HG03139 (cell line): ENCODE measurements around the gene BMPER.

Experiments used
- ATAC-seq: cut with Tn5 transposase; IDR thresholded peaks from one replicate; pipeline ENCODE4 v1.9.1; 2021; ENCODE audit not compliant: unreplicated experiment

BMPER gene

DNA sequence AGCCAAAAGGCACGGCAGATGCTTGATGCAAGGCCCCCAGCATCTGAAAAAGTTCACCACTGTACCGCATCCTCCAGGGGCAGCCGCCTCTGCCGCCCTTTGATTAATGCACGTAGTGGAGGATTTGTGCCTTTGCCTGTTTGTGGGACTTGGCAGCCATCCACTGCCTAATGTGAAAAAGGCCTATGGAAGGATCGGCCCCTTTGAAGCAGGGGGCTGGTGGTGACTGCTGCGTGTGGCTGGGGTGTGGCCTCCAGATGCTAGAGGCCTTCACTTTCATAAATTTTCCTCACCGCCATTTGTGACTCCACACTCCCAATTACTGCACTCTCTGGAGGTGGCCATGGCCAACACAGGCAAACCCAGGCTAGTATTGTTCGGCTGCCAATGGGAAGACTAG, 226.0 kb downstream of the BMPER start:
- ATAC-seq: no peak

DNA sequence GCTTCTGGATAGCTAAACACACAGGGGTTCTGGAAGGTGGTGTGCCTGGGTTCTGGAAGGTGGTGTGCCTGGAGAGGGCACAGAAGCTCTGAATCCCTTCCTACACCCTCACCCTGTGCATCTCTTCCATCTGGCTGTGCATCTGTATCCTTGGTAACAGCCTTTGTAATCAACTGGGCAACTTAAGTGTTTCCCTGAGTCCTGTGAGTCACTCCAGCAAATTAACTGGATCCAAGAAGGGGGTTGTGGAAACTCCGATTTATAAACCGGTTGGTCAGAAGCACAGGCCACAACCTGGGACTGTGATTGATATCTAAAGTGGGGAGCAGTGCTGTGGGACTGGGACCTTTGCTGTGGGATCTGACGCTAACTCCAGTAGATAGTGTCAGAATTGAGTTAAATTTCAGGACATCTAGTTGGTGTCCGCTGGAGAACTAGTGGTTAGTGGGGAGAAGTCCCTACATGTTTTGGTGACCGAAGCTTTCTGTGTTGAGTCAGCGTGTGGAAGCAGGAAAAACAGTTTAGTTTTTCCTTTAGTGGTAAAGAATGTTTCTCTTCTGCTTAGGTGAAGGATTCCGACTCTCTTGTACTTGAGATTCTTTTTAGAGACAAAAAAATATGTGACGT, 228.1 kb downstream of the BMPER start:
- no peak for ATAC-seq

DNA sequence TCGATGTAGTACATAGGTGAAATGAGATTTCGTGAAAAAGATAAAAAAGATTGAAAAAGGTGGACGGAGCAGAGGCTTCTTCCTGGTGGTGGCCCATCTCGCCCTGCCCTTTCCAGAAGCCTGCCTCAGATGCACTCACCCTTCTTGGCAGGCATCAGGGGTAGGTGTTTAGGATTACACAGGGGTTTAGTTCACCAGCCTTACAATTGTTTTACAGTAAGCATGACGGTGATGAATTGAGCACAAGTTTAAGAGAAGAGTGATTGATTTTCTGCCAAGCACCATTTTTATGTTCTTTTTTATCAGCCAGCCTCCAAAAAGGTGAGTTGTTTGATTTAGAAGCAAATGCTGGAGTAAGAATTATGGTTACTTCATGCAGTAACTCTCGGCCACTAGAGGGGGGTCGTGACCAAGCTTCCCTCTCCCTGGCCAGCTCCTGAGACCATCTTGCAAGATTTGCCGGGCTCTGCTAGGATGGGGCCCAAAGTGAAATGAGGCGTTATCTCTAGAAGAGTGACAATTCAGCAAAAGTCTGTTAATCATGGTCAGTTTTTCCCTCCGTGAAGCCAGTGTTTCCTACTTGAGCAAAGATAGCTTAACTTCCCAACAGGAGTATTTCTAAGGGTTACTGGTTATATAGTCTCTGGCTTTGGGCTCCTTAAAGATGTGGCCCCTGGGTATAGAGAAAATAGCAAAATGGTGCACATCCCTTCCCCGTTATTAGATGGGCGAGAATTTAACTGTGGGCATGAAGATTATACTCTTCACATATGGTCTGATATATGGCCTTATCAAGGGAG, 228.8 kb downstream of the BMPER start:
- no peak for ATAC-seq

DNA sequence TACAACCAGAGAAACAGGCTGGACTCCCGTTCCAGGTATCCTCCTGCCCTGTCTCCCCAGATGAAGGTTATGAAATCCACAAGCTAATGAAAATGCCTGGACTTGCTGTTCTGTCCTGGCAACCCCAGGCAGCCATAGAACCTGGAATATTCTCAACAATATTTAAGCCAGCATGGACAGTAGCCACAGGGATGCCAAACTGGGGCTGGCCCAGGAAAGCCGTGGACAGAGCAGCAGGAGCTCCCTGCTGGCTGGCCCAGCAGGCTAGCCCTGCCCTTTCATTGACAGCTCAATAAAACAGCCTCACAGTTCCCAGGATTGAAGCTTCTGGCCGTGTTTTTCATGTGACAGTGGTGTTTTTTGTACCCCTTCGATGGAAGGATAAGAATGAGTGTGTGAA, 230.6 kb downstream of the BMPER start:
- ATAC-seq: no peak

DNA sequence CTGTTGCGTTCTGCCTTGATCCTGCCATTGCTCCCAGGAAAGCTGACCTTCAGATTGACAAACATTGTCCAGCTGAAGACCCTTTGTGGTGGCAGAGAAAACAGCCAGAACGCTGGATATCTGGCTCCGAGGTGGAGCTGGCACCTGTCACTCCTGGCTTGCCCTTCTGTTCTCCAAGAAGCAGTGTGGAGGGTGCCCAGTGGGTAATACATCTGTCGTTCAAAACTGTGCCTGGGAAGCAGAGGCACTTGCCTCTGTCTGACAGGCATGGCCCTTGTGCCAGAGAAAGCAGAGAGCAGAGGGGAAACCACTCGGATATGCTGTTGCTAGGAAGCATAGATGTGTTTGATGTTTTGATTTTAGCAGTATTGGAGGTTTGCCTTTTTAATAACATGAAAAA, 231.4 kb downstream of the BMPER start:
- ATAC-seq: no peak

DNA sequence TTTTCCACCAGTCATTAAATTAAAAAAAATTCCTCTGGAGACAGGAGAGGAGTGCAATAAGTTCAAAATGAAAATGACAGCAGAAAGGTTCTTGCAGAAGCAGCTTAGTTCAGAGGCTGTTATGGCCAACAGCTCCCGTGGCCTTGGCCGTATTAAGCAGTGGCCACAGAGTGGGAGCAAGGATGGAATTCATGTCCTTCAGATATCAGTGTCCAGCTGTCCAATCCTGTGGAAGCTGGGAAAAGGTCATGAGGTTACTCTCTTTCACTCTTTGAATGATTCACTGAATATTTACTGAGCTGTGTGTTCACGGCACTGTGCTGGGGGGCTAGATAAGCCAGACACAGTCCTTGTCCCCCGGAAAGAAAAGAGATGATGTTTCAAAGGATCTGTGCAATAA, 231.8 kb downstream of the BMPER start:
- no peak for ATAC-seq

DNA sequence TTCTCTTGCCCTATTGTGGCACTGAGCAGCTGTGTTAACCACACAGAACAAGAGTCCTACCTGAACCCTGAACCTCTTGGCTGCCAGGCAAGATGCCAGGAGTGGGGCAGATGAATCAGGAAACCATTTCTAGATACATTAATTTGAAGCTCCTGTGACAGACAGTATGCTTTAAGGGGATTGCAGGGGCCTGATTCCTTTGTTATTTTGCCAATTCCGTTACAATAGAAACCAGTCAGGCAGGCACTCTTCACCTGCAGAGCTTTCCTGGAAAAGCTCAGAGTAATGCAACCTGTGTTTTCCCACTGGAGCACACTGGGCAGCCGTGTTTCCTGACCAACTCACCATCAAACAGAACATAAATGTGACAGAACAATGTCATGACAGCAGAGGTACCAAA, 233.1 kb downstream of the BMPER start:
- no peak for ATAC-seq

DNA sequence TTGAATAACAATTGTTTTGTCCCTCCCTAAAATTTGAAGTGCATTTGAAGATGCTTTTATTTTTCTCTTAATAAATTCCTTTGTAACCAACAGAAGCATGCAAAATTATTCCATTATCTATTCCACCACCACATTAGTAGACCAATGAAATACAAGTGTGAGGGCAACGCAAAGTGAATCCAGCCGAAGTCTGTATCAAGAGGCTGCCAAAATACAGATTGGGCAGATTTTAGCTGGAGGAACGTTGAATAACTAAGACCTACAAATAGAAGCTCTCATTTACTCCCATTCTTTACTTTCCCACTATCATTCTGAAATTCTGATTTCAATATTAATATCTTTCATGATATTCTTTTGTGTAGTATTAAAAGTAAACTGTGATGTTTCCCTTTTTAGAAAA, 233.7 kb downstream of the BMPER start:
- ATAC-seq: no peak

DNA sequence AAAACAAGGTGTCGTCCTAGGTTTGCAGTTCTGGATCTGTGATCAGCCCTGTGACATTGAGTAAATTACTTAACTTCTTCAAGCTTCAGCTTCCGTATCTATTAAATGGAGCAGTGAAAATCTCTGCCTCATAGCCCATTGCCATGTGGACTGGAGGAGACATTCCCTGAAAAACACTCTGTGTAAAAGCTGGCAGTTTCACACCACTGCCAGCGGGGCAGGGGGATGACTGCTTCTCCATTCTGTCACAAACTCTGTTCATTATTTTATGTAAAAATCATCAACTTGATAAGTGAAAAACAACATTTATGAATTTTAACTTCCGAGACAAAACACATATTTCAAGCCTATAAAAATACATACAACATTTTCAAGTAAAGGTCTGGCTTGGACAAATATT, 234.7 kb downstream of the BMPER start:
- no peak for ATAC-seq

DNA sequence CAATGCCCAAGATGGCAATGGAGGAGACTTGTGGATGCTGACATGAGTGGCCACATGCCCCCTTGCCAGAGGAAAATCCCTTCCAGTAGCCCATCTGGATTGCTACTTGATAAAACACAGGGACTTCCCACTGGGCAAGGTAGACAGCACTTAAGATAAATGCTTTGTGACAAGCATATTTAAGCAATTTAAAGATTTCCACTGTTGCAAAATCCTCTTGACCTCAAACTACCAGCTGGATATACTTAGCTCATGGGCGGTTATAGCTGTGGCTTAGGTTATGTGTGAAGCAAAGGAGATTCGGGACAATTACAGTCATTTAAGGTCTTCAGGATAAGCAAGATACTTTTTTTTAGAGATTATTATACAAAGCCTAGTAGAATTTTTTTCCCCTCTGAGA, 238.1 kb downstream of the BMPER start:
- no peak for ATAC-seq

DNA sequence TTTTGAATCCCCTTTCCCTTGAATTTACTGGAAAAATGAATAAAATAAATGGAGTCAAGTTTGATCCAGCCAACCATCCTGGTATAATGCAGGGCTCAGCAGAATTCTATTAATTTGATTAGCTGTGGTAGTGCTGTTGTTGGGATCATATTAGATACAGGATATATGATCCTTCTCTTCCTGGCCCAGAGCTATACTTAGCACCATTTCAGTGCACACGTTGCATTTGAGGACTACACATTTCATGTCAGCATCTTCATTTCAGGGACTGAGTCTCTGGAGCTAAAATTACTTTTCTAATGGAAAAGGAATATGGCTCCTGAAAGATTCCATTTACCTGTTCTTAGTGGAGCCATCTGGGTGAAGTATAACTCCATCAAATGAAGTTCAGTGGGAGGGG, 240.3 kb downstream of the BMPER start:
- no peak for ATAC-seq

DNA sequence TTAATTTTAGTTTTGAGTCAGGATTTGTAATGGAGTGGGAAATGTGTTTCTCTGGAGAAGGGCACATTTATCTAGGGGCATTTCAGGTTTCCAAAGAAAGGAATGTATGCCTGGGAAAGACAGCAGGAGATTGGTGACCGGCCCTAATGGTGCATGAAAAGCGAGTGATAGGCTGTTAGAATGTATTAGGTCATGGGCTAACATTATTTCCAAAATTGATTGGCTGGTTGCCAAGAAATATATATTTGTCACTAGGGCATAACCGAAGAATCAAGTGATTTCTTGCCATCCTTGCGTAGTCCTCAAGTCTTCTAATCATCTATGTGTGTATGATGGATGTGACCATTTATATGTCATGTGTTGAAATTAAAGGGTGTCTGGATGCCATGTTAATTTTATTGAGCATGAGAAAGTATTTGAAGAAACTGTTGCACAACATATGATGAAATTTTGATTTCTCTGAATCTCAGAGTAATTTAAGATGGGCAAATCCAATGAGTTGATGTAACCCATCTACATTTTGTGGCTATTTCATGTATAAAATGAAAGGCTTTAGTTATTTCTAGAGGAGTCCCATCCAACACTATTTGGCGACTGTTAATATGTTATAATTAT, 248.4 kb downstream of the BMPER start:
- no peak for ATAC-seq

DNA sequence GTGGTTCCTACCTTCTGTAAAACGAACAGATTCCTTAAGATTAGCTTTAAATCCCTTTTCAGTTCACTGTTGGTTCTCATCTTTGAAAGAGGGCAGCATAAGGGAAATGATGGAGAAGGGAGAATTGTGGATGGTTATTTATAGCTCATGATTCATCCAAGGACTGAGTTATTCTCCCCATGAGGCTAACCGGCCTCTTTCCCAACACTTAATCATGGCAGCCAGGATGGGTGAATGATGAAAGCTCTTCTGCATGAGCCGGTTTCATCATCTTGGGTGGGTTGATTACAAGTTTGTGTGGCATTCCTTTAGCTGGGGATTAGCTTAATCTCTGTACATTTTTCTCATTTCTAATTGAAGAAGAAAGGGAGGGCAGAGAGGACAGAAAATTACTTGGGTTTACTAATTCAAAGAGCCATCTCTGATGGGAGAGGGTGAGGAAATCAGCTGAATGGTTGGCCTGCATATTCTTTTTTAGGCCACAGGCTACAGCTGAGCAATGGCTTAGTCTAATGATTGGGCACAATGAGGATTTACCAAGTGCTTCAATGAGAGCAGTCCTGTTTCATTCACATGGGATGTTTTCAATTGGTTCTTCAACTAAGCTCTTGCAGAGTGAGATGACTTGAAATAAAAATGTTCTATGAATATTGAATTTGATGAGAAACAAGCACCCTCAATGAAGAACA, 250.0 kb downstream of the BMPER start:
- ATAC-seq: no peak

DNA sequence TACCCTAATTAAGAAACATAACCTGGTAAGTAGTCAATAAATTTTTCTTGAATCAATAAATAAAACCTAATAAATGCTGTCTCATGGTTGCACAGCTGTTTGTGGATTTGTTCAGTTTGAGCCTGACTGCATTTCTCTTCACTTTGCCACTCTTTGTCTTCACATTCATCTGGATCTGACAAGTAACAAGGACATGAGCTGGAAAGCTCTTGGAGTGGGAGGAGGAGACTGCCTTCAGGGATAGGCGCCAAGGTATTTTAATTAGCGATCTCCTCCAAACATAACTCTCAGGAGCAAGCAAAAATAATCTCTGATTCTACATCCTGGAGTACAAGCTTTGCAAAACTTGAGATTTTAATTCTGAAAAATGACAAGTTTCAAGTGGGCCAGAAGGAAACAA, 251.0 kb downstream of the BMPER start:
- no peak for ATAC-seq

DNA sequence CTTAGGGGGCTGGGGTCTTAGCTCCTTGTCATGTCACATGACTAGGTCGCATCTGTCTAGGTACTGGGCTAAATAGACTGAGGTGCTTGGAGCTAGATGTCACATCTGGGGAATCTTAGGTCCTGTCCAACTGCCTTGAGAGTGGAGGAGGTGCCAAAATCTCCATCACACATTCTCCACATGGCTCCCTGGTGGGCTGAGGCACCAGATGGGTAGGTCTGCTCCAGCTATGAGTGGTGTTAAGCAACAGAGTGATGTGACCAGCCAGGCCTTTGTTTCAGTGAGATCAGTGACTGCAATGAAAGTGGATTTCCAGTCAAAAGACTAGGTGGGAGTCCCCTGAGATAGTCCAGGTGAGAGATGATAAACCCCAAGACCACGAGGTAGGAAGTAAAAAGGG, 251.8 kb downstream of the BMPER start:
- no peak for ATAC-seq

DNA sequence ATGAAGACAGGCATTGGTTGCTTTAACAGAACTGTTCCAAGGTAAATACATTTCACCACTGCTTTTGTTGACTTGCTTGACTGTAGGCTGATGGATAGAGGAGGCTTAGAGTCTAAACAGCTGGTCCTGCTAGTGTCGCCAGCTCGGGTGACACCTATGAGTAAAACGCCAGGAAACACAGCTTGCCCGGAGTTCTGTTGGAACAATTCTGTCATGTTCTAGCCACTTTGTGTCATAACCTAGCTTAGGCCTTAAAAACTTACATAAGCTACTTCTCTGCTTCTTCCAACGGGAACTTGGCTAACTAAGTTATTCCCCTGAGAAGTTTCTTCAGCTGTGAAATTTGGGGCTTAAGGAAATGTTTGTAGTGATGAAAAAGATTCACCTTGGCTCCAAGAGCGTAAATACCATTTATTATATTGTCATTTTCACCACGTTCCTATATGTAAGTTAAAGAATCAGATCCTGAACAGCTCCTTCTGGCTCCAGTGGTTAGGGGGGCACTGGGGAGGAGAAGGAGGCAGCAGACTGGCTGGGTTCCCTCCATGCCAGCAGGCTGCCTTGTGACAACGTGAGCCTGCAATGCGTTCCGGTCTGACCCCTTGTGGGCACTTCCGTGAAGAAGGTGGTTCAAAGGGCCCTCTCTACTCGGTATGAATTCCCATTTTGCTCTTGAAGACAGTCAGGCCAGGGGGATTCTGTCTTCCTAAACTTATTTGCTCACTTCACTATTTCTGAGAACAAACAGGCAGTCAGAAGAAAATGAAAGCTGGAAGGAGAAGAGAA, 253.2 kb downstream of the BMPER start:
- ATAC-seq: no peak

DNA sequence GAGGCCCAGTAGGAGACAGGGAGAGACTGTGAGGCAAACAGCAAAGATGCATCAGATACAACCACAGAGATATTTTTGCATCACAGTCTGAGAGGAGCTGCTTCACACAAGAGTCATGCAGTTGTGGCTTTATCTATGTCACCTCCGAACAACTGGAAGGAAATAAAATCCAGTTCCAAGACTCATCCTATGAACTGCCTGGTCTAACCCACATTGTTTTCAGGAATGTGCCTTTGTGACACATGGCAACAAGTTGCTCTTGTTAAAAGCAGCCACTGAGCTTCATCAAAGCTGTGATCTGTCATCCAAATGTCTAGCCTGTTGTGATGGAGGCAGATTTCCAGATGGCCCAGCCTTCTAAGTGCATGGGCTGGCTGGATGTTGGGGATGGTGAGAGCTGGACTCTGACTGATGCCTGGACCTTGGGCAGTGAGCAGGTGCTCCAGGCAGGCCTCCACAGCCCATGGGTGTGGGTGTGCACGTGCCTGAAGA, 255.0 kb downstream of the BMPER start:
- ATAC-seq: no peak

DNA sequence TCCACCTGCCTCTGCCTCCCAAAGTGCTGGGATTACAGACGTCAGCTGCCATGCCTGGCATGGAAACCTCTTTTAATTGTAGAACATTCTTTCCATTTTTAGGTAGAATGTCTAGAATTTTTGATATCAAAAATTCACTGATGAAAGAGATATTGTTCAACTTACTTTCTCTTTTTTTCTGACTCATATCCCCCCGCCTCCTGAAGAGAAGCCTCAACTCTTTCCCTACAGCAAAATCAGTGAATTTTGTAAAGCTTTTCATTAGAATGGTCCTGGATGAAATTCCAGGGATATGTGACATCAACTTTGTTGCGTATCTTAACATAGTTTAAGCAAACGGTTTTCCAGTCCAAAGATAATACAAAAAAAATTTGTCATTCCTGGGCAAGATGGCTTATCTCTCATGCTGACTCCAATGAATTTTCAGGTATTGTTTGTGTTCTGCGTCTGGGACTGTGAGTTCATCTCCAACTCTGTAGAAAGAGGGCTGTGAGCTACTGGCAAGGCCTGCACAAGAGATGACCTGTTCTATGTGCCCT, 256.8 kb downstream of the BMPER start:
- no peak for ATAC-seq

DNA sequence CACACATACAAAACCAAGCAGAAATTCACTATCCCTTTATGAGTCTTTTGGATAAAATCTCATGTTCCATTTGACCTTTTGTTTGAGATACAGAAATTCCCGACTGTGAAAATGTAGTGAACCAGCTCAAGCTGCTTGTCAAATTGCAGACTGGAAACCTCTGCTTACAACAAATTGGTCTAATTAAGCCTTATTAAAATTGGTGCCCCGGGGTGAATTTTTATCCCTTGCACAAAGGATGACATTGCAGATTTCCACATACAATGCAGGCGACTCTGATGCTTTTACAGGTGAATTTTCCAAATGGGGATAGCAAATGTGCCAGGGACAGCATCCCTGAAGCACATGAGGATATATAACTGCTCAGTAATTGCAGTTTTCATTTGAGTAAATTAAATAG, 257.3 kb downstream of the BMPER start:
- no peak for ATAC-seq

DNA sequence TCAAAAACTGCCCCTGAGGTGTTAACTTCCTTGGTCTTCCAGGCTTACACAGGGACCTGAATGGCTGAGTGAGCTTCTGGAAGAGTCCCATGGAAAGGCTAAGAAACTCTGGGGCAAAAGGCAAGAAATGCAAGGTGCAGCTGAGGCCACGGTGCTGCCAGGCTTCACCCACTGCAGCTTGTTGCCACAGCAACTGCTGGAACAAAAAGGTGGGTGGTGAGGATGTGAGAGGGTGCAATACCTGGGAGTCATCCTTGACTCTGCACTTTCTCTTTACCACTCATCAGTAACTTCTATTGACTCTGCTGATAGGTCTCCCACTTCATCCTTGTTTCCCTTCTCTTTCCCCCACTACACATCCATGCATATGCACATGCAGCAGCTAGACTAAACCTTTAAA, 258.6 kb downstream of the BMPER start:
- ATAC-seq: no peak

DNA sequence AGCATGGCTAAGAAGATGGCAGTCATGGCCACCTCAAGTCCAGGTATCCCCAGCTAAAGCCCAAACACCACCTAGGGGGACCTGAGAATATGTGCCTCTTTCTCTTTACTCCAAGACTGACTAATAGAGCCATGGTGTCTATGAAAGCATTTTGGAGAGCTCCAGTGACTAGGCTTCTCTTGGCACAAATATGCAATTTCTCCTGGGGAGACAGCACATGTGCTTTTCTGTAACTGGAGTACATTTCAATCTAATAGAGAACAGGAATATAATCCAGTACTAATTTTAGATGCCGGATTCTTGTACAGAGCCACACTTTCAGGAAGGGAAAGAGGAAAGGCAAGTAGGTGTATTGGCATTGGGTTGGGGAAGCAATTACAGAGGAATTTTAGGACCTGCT, 260.1 kb downstream of the BMPER start:
- no peak for ATAC-seq
